ENCODE results near the gene FKBP9.
"Not testable (repeated sequence)": the region's sequence is repeated elsewhere in the genome, so short reads cannot be mapped to it uniquely, and the experiment has no call there.

Gene FKBP9

GRCh38 chr7:32957326-32958045 lies at the start of gene FKBP9:
Gene FKBP9, plus strand, starts transcription at chr7:32957440. Its CDS starts 134 bp downstream, at chr7:32957574.
- peak within 1 kb of the TSS; percentile 68 for H3K4me3 ChIP-seq (ENCODE audit: severe bottlenecking)
- H3K36me3 ChIP-seq (ENCODE audit: low read depth), result no peaks in the 10 kb centered on the region
- no peaks in the 10 kb centered on the region for H3K4me1 ChIP-seq (ENCODE audit: insufficient read depth, poor library complexity, severe bottlenecking)
- H3K9me3 ChIP-seq (ENCODE audit: severe bottlenecking), result no peaks in the 10 kb centered on the region
- ATAC-seq (ENCODE audit: low read depth) (peak; percentile 91), DNase-seq (ENCODE audit: low spot score) (peak; percentile 76)
- no peaks in the 10 kb centered on the region for H3K27me3 ChIP-seq (ENCODE audit: insufficient read depth, poor library complexity, severe bottlenecking)
- no peak for TF ChIP-seq CTCF (IDR thresholded peaks at IDR 0.05; ENCODE audit: poor library complexity, severe bottlenecking)
- peak within 1 kb of the TSS; percentile 77 for H3K27ac ChIP-seq (ENCODE audit: poor library complexity, severe bottlenecking)

- Histone ChIP-seq H3K27ac (ENCODE audit: poor library complexity, severe bottlenecking) (no peak overlapping the region), H3K4me3 (ENCODE audit: severe bottlenecking) (no peak overlapping the region), H3K9me3 (ENCODE audit: severe bottlenecking) (no peaks in the 10 kb centered on the region), H3K36me3 (ENCODE audit: low read depth) (no peaks in the 10 kb centered on the region), H3K4me1 (ENCODE audit: insufficient read depth, poor library complexity, severe bottlenecking) (no peaks in the 10 kb centered on the region), H3K27me3 (ENCODE audit: insufficient read depth, poor library complexity, severe bottlenecking) (no peaks in the 10 kb centered on the region)
- ATAC-seq (ENCODE audit: low read depth) (no peak), DNase-seq (ENCODE audit: low spot score) (no peak)
- TF ChIP-seq CTCF (IDR thresholded peaks at IDR 0.05; ENCODE audit: poor library complexity, severe bottlenecking), result no peak
These were observed 47.0 kb upstream of the FKBP9 start for GRCh38 chr7:32910195-32910594.

- no peak for TF ChIP-seq CTCF (IDR thresholded peaks at IDR 0.05; ENCODE audit: poor library complexity, severe bottlenecking)
- Histone ChIP-seq H3K27me3 (ENCODE audit: insufficient read depth, poor library complexity, severe bottlenecking) (no peaks in the 10 kb centered on the region), H3K9me3 (ENCODE audit: severe bottlenecking) (no peaks in the 10 kb centered on the region), H3K36me3 (ENCODE audit: low read depth) (peaks cover 28% of the 10 kb centered on the region), H3K4me1 (ENCODE audit: insufficient read depth, poor library complexity, severe bottlenecking) (no peaks in the 10 kb centered on the region), H3K4me3 (ENCODE audit: severe bottlenecking) (no peak overlapping the region), H3K27ac (ENCODE audit: poor library complexity, severe bottlenecking) (no peak overlapping the region)
- no peak for DNase-seq (ENCODE audit: low spot score)
- ATAC-seq (ENCODE audit: low read depth), result no peak
These were observed 43.1 kb upstream of the FKBP9 start for GRCh38 chr7:32914184-32914583.

- TF ChIP-seq CTCF (IDR thresholded peaks at IDR 0.05; ENCODE audit: poor library complexity, severe bottlenecking), result no peak
- Histone ChIP-seq H3K4me3 (ENCODE audit: severe bottlenecking) (no peak overlapping the region), H3K9me3 (ENCODE audit: severe bottlenecking) (no peaks in the 10 kb centered on the region), H3K4me1 (ENCODE audit: insufficient read depth, poor library complexity, severe bottlenecking) (no peaks in the 10 kb centered on the region), H3K27ac (ENCODE audit: poor library complexity, severe bottlenecking) (no peak overlapping the region), H3K36me3 (ENCODE audit: low read depth) (peaks cover 37% of the 10 kb centered on the region), H3K27me3 (ENCODE audit: insufficient read depth, poor library complexity, severe bottlenecking) (no peaks in the 10 kb centered on the region)
- ATAC-seq (ENCODE audit: low read depth) (no peak), DNase-seq (ENCODE audit: low spot score) (no peak)
These were observed 42.2 kb upstream of the FKBP9 start for GRCh38 chr7:32915041-32915536.

- Histone ChIP-seq H3K36me3 (ENCODE audit: low read depth) (peaks cover 44% of the 10 kb centered on the region), H3K4me3 (ENCODE audit: severe bottlenecking) (no peak overlapping the region), H3K4me1 (ENCODE audit: insufficient read depth, poor library complexity, severe bottlenecking) (no peaks in the 10 kb centered on the region), H3K9me3 (ENCODE audit: severe bottlenecking) (no peaks in the 10 kb centered on the region), H3K27ac (ENCODE audit: poor library complexity, severe bottlenecking) (no peak overlapping the region), H3K27me3 (ENCODE audit: insufficient read depth, poor library complexity, severe bottlenecking) (no peaks in the 10 kb centered on the region)
- DNase-seq (ENCODE audit: low spot score), result no peak
- ATAC-seq (ENCODE audit: low read depth), result no peak
- no peak for TF ChIP-seq CTCF (IDR thresholded peaks at IDR 0.05; ENCODE audit: poor library complexity, severe bottlenecking)
These were observed 41.2 kb upstream of the FKBP9 start for GRCh38 chr7:32916006-32916405.

- not testable (repeated sequence) for H3K9me3 ChIP-seq (ENCODE audit: severe bottlenecking); H3K27ac ChIP-seq (ENCODE audit: poor library complexity, severe bottlenecking); ATAC-seq (ENCODE audit: low read depth); H3K4me3 ChIP-seq (ENCODE audit: severe bottlenecking); DNase-seq (ENCODE audit: low spot score); H3K4me1 ChIP-seq (ENCODE audit: insufficient read depth, poor library complexity, severe bottlenecking); H3K27me3 ChIP-seq (ENCODE audit: insufficient read depth, poor library complexity, severe bottlenecking)
- peaks cover 54% of the 10 kb centered on the region for H3K36me3 ChIP-seq (ENCODE audit: low read depth)
These were observed 40.2 kb upstream of the FKBP9 start for GRCh38 chr7:32916994-32917393.
